GM21737 (cell line): Measurements from ENCODE around the gene IGF1R.

Experiments
- ATAC-seq: cut with Tn5 transposase; IDR thresholded peaks from one replicate; pipeline ENCODE4 v1.9.1; 2021; ENCODE audit warnings: mild to moderate bottlenecking, moderate library complexity; ENCODE audit not compliant: unreplicated experiment

The IGF1R gene

DNA sequence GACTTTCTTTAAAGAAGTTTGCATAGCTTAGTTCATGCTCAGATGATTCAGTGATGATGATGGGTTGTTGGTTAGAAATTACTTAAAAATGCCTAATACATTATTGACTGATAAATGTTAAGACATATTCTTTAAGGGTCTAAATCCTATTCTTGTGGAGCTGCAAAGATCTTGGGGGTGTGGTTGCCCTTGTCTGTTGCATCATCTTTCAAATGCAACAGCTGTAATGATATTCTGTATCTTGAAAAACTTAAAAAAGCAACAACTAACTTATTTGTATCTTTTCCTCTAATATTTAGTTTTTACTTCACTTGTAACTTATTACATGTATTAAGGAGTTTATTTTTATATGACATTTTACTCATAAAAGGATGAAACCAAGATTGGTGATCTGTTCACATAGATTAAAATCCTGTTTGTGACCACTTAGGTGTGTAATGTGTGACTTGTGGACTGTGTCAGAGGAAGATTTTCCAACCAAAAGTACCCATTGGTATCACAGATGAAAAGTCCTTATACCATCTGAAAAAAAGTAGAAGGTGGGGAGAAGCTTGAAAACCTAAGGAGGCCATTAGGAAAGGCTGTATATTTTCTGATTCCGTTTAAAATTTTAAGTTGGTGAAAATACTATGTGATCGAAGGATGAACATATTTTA is 142.8 kb downstream of the IGF1R start:
- no peak for ATAC-seq

DNA sequence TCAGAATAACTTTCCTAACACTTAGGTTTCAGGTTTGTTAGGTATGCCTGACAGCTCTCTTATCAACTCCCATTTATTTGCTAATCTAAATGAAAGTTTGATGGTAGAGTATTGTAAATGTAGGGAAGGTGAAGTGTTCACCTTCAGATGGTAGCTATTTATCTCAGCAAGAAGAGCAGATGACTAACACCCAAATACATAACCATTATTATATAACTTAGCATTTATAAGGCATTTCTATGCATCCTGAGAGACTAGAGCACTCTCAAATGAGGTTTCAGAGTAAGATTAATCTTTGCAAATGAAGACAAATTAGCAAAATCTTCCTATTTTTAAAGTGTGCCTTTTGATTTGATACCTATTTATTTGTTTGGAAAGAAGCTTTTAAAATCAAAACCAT is 143.8 kb downstream of the IGF1R start:
- ATAC-seq: no peak

DNA sequence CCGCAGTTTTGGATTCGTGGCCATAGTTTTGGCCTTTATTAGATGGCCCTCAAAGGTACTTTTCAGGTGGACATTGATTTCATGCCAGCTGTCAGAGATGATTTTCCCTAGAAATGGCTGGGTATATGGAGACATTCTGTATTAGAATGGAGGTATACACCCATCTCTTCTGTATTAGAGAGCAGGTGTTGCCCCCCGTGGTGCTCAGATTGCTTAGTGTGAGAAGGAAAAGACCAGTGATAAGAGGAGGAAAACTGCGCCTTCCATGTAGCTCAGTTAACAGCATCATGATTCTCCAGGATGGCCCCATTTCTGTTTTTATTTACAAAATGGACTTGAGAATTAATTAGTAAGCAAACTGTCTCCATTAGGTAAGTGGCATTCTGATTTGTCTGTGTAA is 145.9 kb downstream of the IGF1R start:
- no peak for ATAC-seq

DNA sequence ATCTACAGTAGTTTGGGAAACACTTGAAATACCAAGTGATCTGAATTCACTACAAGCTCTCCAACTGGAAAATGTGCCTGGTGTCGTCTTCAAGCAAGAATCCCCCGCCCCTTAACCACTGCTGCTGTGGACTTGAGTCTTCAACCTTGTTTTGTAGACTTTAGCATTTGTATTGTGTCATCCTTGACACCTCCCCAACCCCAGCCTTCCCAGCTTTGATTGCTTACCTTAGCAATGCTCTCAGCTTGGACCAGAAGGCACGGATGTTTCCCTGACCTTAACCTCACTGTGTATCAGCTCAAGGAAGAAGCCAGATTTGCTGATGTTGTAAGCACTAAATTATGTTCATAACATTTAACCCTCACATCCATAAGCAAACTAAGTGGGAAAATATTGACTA is 146.4 kb downstream of the IGF1R start:
- no peak for ATAC-seq

DNA sequence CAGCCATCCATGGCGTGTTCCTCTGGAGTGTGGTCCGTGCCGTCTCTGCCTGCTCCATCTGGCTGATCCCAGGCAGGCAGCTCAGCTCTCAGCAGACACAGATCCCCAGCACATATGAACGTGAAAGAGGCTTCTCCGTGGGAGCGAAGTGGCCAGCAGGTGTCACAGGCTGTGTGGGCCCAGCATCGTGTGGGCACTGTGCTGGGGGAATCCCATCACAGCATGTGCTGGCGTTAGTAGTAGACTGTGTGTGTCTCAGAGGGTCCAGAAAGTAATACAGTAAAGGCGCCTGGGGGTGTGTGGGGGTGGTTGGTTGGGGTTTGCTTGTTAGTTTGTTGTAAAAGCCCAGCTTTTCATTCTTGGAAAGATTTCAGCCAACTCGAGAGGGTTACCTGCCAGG is 147.6 kb downstream of the IGF1R start:
- ATAC-seq: no peak

DNA sequence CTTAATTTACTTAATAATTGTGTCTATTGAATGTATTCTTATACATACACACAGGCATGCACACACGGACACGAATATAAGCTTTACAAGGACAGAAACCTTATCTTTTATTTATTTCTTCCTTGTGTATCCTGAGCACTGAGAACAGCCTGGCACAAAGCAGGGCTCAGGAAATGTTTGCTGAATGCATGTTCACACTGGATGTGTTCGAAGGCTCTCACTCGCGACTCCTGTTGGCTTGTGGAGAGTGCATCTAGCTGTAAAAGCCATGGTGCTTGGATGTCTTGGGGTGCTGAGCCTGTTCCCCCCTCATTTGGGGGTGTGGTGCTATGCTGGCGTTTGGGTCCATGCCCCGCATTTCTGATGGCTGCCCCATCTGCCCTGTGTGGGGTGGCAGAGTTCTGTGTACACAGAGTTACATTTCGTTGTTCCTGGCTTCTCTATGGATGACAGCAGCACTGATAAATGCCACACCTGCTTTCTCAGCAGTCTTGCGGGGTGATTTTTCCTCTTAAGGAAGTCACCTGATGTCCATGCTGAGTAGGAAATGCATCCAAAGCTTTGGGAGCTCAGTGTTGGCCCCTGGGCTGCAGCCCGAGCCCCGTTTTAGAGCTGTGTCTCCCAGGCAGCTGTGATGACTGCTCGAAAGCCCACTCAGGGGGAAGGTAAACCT is 148.5 kb downstream of the IGF1R start:
- no peak for ATAC-seq

DNA sequence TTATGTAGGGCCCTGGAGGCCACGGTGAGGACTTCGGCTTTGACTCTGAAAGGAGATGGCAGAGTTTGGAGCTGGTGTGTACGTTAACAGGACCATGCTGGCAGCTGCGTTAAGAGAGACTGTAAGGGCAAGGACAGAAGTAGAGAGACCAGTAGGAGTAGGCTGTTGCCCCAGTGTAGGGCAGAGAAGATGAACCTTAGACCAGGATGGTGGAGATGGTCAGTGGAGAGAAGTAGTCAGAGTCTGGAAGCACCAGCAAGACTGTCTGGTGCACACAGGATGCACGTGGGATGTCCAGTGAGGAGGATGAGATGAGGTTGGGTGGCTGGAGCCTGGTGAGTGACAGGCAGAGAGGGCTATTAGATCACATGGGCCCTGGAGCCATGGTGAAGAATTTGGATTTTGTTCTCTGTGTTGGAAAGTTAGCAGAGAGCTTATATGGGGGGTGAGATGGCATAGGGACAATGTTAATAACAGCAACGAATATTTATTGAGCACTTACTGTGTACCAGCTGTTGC is 150.1 kb downstream of the IGF1R start:
- ATAC-seq: no peak

DNA sequence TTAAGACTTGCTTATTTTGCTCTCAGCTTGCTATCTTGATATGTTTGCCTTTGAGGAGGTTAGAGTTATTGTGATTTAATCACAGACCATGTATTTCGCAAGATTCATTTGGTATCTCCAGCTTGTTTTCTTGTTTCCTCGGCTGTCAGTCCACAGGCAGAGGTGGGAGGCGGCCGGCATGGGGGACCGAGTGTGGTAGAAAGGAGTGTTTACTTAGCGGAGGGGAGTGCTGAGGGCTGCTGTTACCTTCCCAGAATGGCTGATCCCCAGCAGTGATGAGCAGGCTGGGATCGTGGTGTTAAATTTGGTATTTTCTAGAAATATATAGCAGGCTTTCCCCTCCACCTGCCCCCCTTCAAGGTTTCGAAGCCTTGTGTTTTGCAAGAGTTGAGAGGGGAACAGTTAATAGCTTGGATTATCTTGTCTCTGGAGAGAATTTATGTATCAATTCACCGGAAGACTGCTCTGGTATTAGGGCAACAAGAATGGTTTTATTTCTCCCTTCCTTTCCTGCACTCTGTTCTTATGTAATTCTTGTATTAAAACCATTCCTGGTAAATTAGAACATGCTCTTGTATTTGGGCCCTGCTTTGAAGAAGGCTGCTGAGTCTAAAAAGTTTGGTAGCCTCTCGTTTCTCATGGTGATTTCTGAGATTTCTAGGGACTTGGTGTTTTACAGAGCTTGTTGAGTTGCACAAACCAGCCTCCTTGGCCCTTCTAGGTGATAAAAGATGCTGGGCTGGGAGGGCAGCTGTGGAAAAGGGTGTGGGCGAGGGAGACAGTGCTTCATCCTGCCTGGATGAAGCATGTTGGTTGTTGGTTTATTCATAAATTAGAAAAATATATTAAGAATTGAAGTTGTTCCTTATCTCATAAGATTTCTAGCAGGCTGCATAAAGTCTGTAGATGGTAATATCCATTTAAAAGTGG is 151.4 kb downstream of the IGF1R start:
- ATAC-seq: no peak

DNA sequence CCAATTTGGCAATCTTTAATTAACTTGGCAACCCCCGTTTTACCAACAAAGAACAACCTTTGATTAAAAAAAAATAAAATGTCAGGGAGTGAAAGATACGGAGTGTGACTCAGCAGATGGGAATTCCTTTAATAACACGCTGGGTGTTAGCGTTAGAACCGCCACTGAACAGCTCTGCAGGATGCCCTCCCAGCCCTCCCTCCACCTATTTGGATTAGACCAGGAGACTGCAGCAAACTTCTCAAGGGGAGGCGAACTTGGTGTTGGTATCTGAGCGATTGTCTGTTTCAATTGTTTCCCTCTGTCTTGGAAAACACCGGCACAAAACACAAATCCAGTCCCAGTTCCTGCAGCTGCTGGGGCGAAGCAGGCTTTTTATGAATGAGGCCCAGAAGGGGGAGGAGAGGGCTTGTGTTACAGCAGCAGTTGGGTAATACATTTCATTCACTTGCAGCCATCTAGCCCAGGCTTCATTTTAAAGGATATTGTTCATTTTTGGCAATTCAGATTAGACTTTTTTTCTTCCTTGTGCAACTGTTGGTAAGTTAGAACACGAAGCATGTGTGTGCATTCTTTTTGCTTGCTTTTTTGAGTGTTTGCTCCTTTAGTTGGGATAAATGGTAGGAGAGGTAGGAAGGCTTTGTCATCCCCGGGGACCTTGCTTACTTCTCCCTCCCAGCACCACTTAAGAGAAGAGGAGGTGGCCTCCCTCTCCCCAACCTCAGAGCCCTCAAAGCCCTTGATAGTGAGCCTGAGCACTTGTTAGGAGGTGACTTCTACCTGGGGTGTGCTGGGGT is 152.3 kb downstream of the IGF1R start:
- no peak for ATAC-seq

DNA sequence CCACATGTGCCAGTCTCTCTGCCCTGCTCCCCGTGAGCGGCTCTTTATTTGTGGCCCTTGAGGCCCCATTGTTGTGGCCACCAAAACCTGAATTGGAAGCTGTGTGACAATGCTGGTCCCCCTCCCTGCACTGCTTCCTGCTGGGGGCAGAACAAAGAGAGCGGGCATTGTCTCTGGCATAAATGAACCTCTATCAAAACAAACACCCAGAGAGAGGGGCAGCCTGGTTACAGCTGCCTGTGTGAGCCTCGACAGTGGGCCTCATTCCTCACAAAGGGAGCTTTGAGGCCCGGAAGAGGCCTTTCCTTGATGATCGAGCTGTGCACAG is 152.9 kb downstream of the IGF1R start:
- ATAC-seq: no peak

DNA sequence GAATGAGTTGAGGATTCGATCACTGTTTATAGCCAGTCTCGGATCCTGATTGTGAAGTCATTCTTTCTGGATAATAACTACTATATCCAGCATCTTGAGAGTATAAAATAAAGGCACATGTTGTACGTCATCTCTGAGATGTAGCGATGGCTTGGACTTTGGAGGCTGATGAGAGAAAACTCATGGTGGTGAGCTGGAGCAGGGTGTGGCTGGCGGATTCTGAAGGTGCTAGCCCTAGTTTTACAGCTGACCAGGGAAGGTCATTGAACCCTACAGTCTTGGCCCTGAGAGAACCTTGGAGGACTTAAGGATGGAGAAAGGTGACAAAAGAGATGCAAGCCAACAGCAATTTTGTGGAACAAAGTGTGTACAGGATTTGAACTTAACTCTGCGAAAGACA is 153.8 kb downstream of the IGF1R start:
- ATAC-seq: no peak

DNA sequence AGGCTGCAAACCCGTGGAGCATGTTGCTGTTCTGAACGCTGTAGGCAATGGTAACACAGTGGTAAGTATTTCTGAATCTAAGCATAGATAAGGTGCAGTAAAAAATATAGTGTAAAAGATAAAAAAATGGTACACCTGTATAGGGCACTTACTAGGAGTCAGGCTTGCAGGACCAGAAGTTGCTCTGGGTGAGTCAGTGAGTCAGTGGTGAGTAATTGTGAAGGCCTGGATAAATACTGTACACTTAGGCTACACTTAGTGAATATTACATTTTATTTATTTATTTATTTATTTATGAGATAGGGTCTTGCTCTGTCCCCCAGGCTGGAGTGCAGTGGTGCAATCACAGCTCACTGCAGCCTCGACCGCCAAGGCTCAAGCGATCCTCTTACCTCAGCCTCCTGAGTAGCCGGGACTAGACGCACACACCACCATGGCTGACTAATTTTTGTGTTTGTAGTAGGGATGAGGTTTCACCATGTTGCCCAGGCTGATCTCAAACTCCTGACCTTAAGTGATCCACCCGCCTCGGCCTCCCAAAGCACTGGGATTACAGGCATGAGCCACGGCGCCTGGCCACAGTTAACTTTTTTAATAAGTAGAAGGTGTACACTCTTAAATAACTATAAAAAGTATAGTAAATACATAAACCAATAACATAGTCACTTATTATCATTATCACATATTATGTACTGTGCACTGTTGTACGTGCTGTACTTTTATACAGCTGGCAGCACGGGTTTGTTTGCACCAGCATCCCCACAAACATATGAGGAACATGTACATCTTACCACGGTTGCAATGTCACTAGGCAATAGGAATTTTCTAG is 155.1 kb downstream of the IGF1R start:
- no peak for ATAC-seq

DNA sequence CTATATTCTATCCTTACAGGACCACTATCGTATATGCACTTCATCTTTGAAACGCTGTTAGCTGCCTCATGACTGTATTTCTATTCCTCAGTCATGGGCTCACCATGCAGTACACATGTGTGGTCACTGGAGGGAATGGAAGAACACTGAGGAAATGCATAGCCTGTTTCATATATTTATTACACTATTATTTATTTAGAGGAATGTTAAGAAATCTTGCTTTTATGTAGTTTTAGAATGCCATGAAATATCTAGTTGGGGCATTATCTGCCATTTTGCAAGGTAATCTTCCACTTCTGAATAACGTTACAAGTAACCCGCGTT is 155.7 kb downstream of the IGF1R start:
- no peak for ATAC-seq

DNA sequence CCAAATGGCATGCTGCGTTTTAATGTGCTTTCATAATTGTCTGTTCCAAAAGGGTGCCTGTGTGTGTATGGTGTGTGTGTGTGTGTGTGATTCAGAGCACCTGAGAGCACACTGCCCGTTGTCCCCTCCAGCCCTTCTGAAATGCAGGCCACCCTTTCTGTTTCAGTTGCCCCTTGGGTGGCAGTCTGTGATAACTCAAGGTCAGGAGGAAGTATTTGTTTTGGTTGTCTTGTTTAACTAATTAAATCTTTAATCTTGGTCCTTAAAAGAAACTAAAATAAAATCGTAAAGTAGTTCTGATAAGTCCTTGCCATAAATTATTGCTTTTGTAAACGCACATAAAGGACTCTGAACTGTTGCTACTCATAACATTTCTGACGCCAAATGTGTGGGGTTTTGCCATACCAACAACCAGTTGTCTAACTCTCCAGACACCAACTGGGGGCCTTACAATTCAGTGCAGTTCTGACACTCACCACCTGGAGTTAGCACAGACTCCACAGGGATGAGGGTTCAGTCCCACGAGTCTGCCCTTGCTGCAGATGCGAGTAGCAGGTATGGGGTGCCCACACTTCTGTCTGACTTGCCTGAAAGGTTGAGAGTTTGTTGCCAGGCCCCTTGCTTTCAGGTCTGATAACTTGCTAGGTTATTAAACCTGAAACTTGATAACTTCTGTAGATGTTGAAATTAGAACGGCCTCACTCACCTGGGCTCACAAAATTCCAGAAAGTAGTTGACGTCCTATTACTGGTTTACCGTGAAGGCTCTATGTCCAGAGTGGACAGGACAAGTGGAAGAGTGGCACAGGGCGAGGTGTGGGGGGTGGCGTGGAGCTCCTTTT is 157.3 kb downstream of the IGF1R start:
- ATAC-seq: no peak

DNA sequence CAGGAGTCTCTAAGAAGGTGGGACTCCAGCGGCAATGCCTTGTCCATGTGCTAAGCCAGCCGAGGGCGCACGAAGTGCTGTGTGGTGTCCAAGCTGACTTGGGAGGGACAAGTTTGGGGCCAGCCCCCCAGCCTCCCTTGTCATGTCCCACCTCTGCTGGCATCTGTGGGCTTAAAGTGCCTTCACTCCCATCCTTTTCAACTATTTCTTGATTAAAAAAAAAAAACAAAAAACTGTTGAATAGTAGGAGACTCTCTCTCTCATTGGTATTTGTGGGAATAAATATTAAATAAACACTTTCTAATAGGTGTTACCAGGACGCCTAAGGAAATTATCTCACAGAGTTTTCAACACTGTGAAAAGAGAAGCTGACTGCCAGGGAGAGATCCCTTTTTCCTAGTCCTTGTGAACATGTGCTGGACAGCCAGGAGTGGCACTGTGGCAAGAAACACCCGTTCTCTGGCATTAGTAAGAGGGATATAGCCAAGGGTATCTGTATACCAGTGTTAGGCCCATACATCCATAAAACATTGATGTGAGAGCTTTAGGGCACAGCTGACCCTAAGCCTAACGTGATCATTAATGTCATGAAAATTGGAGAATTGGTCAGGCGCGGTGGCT is 158.0 kb downstream of the IGF1R start:
- no peak for ATAC-seq

DNA sequence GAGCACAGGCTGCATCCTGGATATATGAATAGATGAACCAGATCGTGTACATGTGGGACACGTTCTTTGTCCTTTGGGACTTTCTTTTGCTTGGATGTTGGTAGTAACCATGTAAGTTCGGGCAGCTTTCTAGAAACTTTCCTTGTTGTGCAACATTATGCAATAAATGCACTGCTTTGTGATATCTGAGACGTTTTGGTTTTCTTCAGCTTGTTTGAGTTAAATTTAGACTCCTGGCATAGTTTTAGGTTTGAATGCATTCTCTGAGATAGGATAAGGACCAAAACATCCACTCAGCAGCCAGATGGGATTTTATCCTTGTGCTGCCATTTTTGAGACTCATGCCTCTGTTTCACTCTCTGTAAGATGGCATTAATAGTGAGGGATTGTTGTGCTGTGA is 158.9 kb downstream of the IGF1R start:
- ATAC-seq: no peak

DNA sequence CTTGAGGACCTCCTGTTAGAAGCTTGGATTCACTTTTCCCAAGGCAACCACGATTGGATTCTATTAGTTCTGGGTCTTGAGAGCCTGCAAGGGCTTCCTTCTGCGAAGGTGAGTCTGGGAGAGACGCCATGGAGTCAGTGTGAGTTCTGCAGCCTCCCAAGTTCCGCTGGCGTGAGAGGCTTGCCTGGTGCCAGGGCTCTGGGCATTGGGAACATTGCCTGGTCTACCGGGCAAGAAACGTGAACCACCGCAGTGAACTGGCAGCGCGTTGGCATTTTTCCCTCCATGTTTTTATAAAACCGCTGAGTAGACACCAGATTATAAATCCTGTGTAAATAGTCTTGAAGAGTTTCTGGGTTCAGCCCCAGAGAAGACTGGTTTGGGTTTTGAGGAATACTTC is 160.9 kb downstream of the IGF1R start:
- ATAC-seq: no peak

DNA sequence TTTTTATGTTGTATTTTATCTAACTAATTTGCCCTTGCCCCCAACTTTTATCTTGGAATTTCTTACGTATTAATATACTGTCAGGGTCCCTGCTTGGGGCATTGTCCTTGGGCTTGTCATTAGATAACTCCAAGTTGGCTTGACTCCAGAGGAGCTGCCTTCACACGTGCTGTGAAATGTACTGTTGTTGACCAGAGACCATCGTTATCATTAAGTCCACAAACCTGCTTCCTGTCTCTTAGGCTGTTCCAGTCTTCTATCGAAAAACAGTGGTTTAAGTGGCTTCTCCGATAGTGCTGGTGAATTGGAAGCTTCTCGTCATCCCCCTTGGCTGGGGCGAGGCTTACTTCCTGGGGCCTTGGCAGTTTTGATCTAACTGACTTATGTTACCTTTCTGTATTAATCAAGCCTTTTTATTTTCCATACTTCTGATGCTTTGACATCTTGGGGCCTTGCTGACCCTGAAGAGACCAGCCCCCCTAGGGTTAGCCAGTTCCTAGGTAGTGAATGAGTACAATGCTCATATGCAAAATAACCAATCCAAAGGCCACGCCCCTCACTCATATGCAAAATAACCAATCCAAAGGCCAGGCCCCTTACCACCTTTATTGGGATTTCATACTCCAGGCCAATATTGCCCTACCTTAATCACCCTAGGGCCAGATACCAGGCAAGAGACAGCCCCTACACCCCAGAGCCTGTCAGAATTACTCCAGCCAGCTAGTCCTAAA is 164.5 kb downstream of the IGF1R start:
- no peak for ATAC-seq
